Urinary bladder (tissue), 4 donors: ENCODE results near the gene CDK2. TPM values are rescaled to one million over a fixed set of nuclear protein-coding genes. Genes with fewer than 3 reads are reported as not detected.

Source experiments
- DNase-seq: peaks from one replicate; pipeline ENCODE4 v3.0.0-alpha.2; 2015; ENCODE audit errors: extremely low spot score
- H3K27ac ChIP-seq: one replicate; pipeline ENCODE4 v1.5.1; 2013; ENCODE audit warnings: low read depth, mild to moderate bottlenecking, moderate library complexity
- H3K36me3 ChIP-seq: one replicate; pipeline ENCODE4 v1.6.1; 2013; ENCODE audit warnings: mild to moderate bottlenecking, moderate library complexity; ENCODE audit not compliant: insufficient read depth
- H3K4me1 ChIP-seq: one replicate; pipeline ENCODE4 v1.6.1; 2013; ENCODE audit warnings: mild to moderate bottlenecking, moderate library complexity; ENCODE audit not compliant: insufficient read depth
- H3K4me3 ChIP-seq: one replicate; pipeline ENCODE4 v1.5.1; 2013; ENCODE audit warnings: low read depth, low read length
- WGBS: extraction: QIAGEN DNeasy Blood & Tissue Kit; methylation state at CpG from one replicate; pipeline ENCODE4 v1.1.7; 2013; 5-methylcytosine and 5-hydroxymethylcytosine counted together
- polyA plus RNA-seq: library from polyadenylated mRNA; stranded (reverse); fragments of 200-250 nt; gene quantifications from one replicate; pipeline ENCODE4 v1.2.3, GENCODE V29; 2013
- total RNA-seq: library from RNA; depleted of rRNA; stranded (reverse); fragments of >200 nt; gene quantifications from one replicate; pipeline ENCODE4 v1.2.3, GENCODE V29; 2014
- donor health status: healthy with polysubstance abuse.
- donor health status: healthy.

Gene CDK2
- total and polyA plus RNA-seq, 2 donors = 32.3 to 33.6 TPM

GRCh38 chr12:56020423-56021184, 54.0 kb downstream of the CDK2 start, which contains the start of gene IKZF4:
Gene IKZF4, plus strand, starts transcription at chr12:56021043. Its CDS starts 451 bp downstream, at chr12:56021494.
- H3K4me1 ChIP-seq = no peaks in the 10 kb centered on the region
- H3K4me3 ChIP-seq = peak within 1 kb of the TSS; percentile 38
- WGBS = 7% methylated on average over 10 of the region's 10 CpGs
- no peak for DNase-seq
- H3K27ac ChIP-seq = peak within 1 kb of the TSS; percentile 77
- no peaks in the 10 kb centered on the region for H3K36me3 ChIP-seq

DNA sequence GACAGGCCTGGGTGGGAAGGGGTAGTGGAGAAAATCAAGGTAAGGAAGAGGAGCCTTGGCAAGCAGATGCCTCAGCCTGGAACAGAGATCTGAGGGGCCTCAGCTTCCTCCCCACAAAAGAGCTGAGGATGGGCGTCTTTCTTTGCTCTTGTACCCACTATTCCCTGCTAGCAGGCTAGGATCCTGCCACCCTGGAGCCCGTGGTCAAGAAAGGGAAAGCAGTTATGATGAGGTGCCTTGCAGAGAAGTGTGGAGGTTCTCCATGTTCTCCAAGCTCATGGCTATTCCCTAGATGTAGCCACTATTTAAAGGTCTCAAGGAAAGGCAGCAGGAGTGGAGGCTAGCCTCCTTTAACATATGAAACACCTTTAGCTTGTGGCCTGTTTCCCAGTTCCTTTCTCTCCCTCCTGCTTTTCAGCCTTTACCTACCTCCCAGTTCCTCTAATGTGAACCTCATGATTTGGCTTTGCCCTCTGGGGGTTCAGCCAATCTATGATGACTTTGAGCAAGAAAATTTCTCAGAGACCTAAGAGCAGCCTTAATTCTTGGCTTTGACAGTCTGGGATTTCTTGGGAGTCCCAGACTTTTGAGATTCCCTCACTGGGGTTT, 55.4 kb downstream of the CDK2 start:
- Histone ChIP-seq H3K36me3 (no peaks in the 10 kb centered on the region), H3K4me3 (peak overlapping the region; percentile 38)
- DNase-seq = no peak

More for the DNA sequence above, 55.4 kb downstream of the CDK2 start:
- H3K27ac ChIP-seq = no peak overlapping the region
- 15% methylated on average over 2 of the region's 2 CpGs for WGBS
- H3K4me1 ChIP-seq = no peaks in the 10 kb centered on the region

Other genes with a start within 250 kb of the CDK2 start
- 8.1 TPM for gene RDH5, start 246.4 kb upstream of the CDK2 start, total RNA-seq
- 8.7 TPM for gene RDH5, start 246.4 kb upstream of the CDK2 start, polyA plus RNA-seq
- 682 TPM for gene CD63, start 237.8 kb upstream of the CDK2 start, total RNA-seq
- gene CD63, start 237.8 kb upstream of the CDK2 start, polyA plus RNA-seq = 1,016 TPM
- gene GDF11, start 223.7 kb upstream of the CDK2 start, total RNA-seq = 5.6 TPM
- 11.0 TPM for gene GDF11, start 223.7 kb upstream of the CDK2 start, polyA plus RNA-seq
- 86.2 TPM for gene SARNP, start 149.1 kb upstream of the CDK2 start, total RNA-seq
- gene SARNP, start 149.1 kb upstream of the CDK2 start, polyA plus RNA-seq = 76.0 TPM
- 8.4 TPM for gene ORMDL2, start 148.8 kb upstream of the CDK2 start, total RNA-seq
- gene ORMDL2, start 148.8 kb upstream of the CDK2 start, polyA plus RNA-seq = 37.3 TPM
- 24.6 TPM for gene DNAJC14, start 137.2 kb upstream of the CDK2 start, total RNA-seq
- gene DNAJC14, start 137.2 kb upstream of the CDK2 start, polyA plus RNA-seq = 26.2 TPM
- gene MMP19, start 123.9 kb upstream of the CDK2 start, total RNA-seq = 4.3 TPM
- 21.8 TPM for gene MMP19, start 123.9 kb upstream of the CDK2 start, polyA plus RNA-seq
- gene PYM1, start 38.9 kb upstream of the CDK2 start, total RNA-seq = 20.1 TPM
- 31.1 TPM for gene PYM1, start 38.9 kb upstream of the CDK2 start, polyA plus RNA-seq
- gene DGKA, start 35.7 kb upstream of the CDK2 start, total RNA-seq = 33.6 TPM
- 31.7 TPM for gene DGKA, start 35.7 kb upstream of the CDK2 start, polyA plus RNA-seq
- gene PMEL, start 788 bp upstream of the CDK2 start, total RNA-seq = 1.5 TPM
- gene PMEL, start 788 bp upstream of the CDK2 start, polyA plus RNA-seq = 0.89 TPM
- gene RAB5B, start 7.2 kb downstream of the CDK2 start, total RNA-seq = 57.5 TPM
- gene RAB5B, start 7.2 kb downstream of the CDK2 start, polyA plus RNA-seq = 114 TPM
- 14.4 TPM for gene SUOX, start 30.4 kb downstream of the CDK2 start, total RNA-seq
- gene SUOX, start 30.4 kb downstream of the CDK2 start, polyA plus RNA-seq = 31.3 TPM
- 4.8 TPM for gene IKZF4, start 54.2 kb downstream of the CDK2 start, total RNA-seq
- gene IKZF4, start 54.2 kb downstream of the CDK2 start, polyA plus RNA-seq = 8.0 TPM
- gene RPS26, start 75.1 kb downstream of the CDK2 start, total RNA-seq = 96.2 TPM
- 774 TPM for gene RPS26, start 75.1 kb downstream of the CDK2 start, polyA plus RNA-seq
- gene ERBB3, start 113.3 kb downstream of the CDK2 start, total RNA-seq = 34.4 TPM
- gene ERBB3, start 113.3 kb downstream of the CDK2 start, polyA plus RNA-seq = 11.4 TPM
- 64.6 TPM for gene PA2G4, start 137.7 kb downstream of the CDK2 start, total RNA-seq
- 121 TPM for gene PA2G4, start 137.7 kb downstream of the CDK2 start, polyA plus RNA-seq
- 2,071 TPM for gene RPL41, start 149.8 kb downstream of the CDK2 start, total RNA-seq
- 5,547 TPM for gene RPL41, start 149.8 kb downstream of the CDK2 start, polyA plus RNA-seq
- gene ZC3H10, start 151.4 kb downstream of the CDK2 start, total RNA-seq = 4.6 TPM
- gene ZC3H10, start 151.4 kb downstream of the CDK2 start, polyA plus RNA-seq = 4.9 TPM
- 85.1 TPM for gene ESYT1, start 161.4 kb downstream of the CDK2 start, total RNA-seq
- 116 TPM for gene ESYT1, start 161.4 kb downstream of the CDK2 start, polyA plus RNA-seq
- gene MYL6B, start 185.8 kb downstream of the CDK2 start, total RNA-seq = 65.3 TPM
- gene MYL6B, start 185.8 kb downstream of the CDK2 start, polyA plus RNA-seq = 32.4 TPM
- gene MYL6, start 191.5 kb downstream of the CDK2 start, total RNA-seq = 2,133 TPM
- 7,162 TPM for gene MYL6, start 191.5 kb downstream of the CDK2 start, polyA plus RNA-seq
- gene SMARCC2, start 222.7 kb downstream of the CDK2 start, total RNA-seq = 51.1 TPM
- 68.8 TPM for gene SMARCC2, start 222.7 kb downstream of the CDK2 start, polyA plus RNA-seq